ENCODE measurements around the gene RIMS1.

- TF ChIP-seq CTCF (IDR thresholded peaks at IDR 0.05; ENCODE audit: insufficient read depth, low read depth, low read length) (no peak), EZH2 (IDR thresholded peaks at IDR 0.05; ENCODE audit: insufficient read depth, low read length) (no peak)
These were observed 496.5 kb downstream of the RIMS1 start for GRCh38 chr6:72382602-72383529.

All from astrocyte (in vitro differentiated cells and primary cell).